Measurements from ENCODE around the gene LRRC17. TPM values are rescaled to one million over a fixed set of nuclear protein-coding genes. Genes with fewer than 3 reads are reported as not detected.

The LRRC17 gene
- total and polyA plus RNA-seq, 10 of the 15 experiments (the other 5 are each of a cell fraction or from before 2014, with no cell fraction given), result 0.06 to 0.31 (median 0.10) TPM; not detected in 5

GRCh38 chr7:102967798-102968197 is 55.0 kb downstream of the LRRC17 start:
- ATAC-seq (no peak), FAIRE-seq (no peak), DNase-seq (ENCODE audit: low read depth, low spot score) (no peak)
- no peaks in the 10 kb centered on the region for H3K4me1 ChIP-seq (ENCODE audit: control insufficient read depth, insufficient read depth, low read length)
- RAD21 ChIA-PET (ENCODE audit: unreplicated experiment), result no interaction called here
- H4K20me1 ChIP-seq (ENCODE audit: control insufficient read depth, insufficient read depth), result no peaks in the 10 kb centered on the region
- CTCF ChIA-PET, result no interaction called here
- no peak overlapping the region for H3K27ac ChIP-seq (ENCODE audit: control insufficient read depth, insufficient read depth)
- no peak overlapping the region for H3K4me2 ChIP-seq (ENCODE audit: control insufficient read depth, insufficient read depth)
- SMC1A ChIA-PET (ENCODE audit: uncharacterized antibody, unreplicated experiment), result no interaction called here
- H3K36me3 ChIP-seq (ENCODE audit: control insufficient read depth in 2 of 2, insufficient read depth in 2 of 2, low read length in 1 of 2), result no peaks in the 10 kb centered on the region
- H3K79me2 ChIP-seq (ENCODE audit: control insufficient read depth, insufficient read depth, low read length), result no peaks in the 10 kb centered on the region
- BruUV-seq (replicated peaks), result no TSS peak
- intact Hi-C loops (cut with micrococcal nuclease; ENCODE audit: unreplicated experiment) (no loop called here), in situ Hi-C loops (cut with MboI) (no loop called here)
- POLR2A ChIA-PET, result no interaction called here
- no peaks in the 10 kb centered on the region for H3K27me3 ChIP-seq (replicated peaks in 1 of 2; ENCODE audit: control insufficient read depth in 2 of 2, insufficient read depth in 2 of 2, low read length in 1 of 2)
- no peak overlapping the region for H2AFZ ChIP-seq (ENCODE audit: control insufficient read depth, low read depth, low read length)
- no peak overlapping the region for H3K4me3 ChIP-seq
- H3K9ac ChIP-seq (ENCODE audit: control insufficient read depth, insufficient read depth, low read length), result no peak overlapping the region
- H3K9me3 ChIP-seq (replicated peaks; ENCODE audit: control insufficient read depth, insufficient read depth, low read length), result no peaks in the 10 kb centered on the region
- TF ChIP-seq KAT2A (conservative IDR thresholded peaks at IDR 0.05; ENCODE audit: control insufficient read depth, low read depth, low read length) (no peak), RUNX3 (IDR thresholded peaks at IDR 0.05; ENCODE audit: low read length) (no peak), SUPT20H (IDR thresholded peaks at IDR 0.05; ENCODE audit: borderline replicate concordance, control insufficient read depth, low read depth, low read length) (no peak), SIN3A (IDR thresholded peaks at IDR 0.05; ENCODE audit: low read depth, low read length) (no peak), ZBED1 (IDR thresholded peaks at IDR 0.05; ENCODE audit: borderline replicate concordance) (no peak), POLR2A (IDR thresholded peaks at IDR 0.05; ENCODE audit: low read depth, low read length) (no peak), SUZ12 (IDR thresholded peaks at IDR 0.05; ENCODE audit: unreplicated experiment) (no peak), NR2F1 (conservative IDR thresholded peaks at IDR 0.05) (no peak), E4F1 (IDR thresholded peaks at IDR 0.05; ENCODE audit: borderline replicate concordance, partially characterized antibody) (no peak), NRF1 (conservative IDR thresholded peaks at IDR 0.05; ENCODE audit: low read depth, low read length) (no peak), EGR1 (IDR thresholded peaks at IDR 0.05; ENCODE audit: borderline replicate concordance in 1 of 2, low read depth in 2 of 2, low read length in 2 of 2) (no peak), TAF1 (IDR thresholded peaks at IDR 0.05; ENCODE audit: borderline replicate concordance, low read depth, low read length) (no peak), RBBP5 (conservative IDR thresholded peaks at IDR 0.05) (no peak), IRF5 (IDR thresholded peaks at IDR 0.05; ENCODE audit: borderline replicate concordance) (no peak)
- TF ChIP-seq, protein P1, sequence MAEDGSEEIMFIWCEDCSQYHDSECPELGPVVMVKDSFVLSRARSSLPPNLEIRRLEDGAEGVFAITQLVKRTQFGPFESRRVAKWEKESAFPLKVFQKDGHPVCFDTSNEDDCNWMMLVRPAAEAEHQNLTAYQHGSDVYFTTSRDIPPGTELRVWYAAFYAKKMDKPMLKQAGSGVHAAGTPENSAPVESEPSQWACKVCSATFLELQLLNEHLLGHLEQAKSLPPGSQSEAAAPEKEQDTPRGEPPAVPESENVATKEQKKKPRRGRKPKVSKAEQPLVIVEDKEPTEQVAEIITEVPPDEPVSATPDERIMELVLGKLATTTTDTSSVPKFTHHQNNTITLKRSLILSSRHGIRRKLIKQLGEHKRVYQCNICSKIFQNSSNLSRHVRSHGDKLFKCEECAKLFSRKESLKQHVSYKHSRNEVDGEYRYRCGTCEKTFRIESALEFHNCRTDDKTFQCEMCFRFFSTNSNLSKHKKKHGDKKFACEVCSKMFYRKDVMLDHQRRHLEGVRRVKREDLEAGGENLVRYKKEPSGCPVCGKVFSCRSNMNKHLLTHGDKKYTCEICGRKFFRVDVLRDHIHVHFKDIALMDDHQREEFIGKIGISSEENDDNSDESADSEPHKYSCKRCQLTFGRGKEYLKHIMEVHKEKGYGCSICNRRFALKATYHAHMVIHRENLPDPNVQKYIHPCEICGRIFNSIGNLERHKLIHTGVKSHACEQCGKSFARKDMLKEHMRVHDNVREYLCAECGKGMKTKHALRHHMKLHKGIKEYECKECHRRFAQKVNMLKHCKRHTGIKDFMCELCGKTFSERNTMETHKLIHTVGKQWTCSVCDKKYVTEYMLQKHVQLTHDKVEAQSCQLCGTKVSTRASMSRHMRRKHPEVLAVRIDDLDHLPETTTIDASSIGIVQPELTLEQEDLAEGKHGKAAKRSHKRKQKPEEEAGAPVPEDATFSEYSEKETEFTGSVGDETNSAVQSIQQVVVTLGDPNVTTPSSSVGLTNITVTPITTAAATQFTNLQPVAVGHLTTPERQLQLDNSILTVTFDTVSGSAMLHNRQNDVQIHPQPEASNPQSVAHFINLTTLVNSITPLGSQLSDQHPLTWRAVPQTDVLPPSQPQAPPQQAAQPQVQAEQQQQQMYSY (CRISPR knock-in tag; IDR thresholded peaks at IDR 0.05), result no peak

Data from GM12878 (cell line).